ENCODE data around the gene GANAB. TPM values are rescaled to one million over a fixed set of nuclear protein-coding genes. Genes with fewer than 3 reads are reported as not detected.

The GANAB gene
- total and polyA plus RNA-seq, 2 of the 13 experiments (the other 11 are each of a cell fraction or from before 2014, with no cell fraction given) = 99.5 to 234 TPM

GRCh38 chr11:62648185-62648966 is 2.0 kb upstream of the GANAB start:
- CTCF ChIA-PET (ENCODE audit: low intra/inter-chr PET ratio, low total read pairs) = no interaction called here
- H3K27me3 ChIP-seq (ENCODE audit: control insufficient read depth in 1 of 2, insufficient read depth in 2 of 2, low read length in 2 of 2) = no peaks in the 10 kb centered on the region
- H3K4me3 ChIP-seq (replicated peaks in 1 of 3; ENCODE audit: insufficient read depth in 1 of 3, low read depth in 2 of 3, low read length in 3 of 3) = no peak overlapping the region
- TF ChIP-seq TIGD3 (CRISPR knock-in tag; IDR thresholded peaks at IDR 0.05; ENCODE audit: borderline replicate concordance) (no peak), AGO2 (optimal IDR thresholded peaks at IDR 0.05; ENCODE audit: low read depth, low read length) (peak; percentile 58)
- peaks cover 8% of the 10 kb centered on the region for H4K20me1 ChIP-seq (ENCODE audit: insufficient read depth, low read length)
- H2AFZ ChIP-seq (ENCODE audit: low read length) = no peak overlapping the region
- BruUV-seq (replicated peaks) = no TSS peak
- no peak overlapping the region for H3K27ac ChIP-seq (ENCODE audit: extremely low read length, insufficient read depth, low read length)
- ATAC-seq (no peak), DNase-seq (ENCODE audit: low spot score) (no peak), FAIRE-seq (no peak)
- H3K36me3 ChIP-seq (replicated peaks in 1 of 2; ENCODE audit: control insufficient read depth in 1 of 2, insufficient read depth in 2 of 2, low read length in 2 of 2) = peaks cover 4 to 24% of the 10 kb centered on the region in 2 experiments; a peak in 3 of 5 replicates
- H3K9ac ChIP-seq (ENCODE audit: insufficient read depth, low read depth, low read length) = no peak overlapping the region
- POLR2A ChIA-PET = interaction anchor here (0.9 to 5.0 kb wide), 7 partner anchors 17 to 224 kb away, joined by 3 to 53 read pairs (median 4); partner anchors contain the start of genes B3GAT3, C11orf98, CSKMT and EEF1G
- intact Hi-C loops (cut with micrococcal nuclease; ENCODE audit: unreplicated experiment) (no loop called here), in situ Hi-C loops (cut with HindIII; ENCODE audit: extremely low pct_ligation_motif_present, low pct_unique_long_range_greater_than_20kb) (no loop called here)
- H3K4me1 ChIP-seq (ENCODE audit: insufficient read depth, low read length) = peaks cover 45% of the 10 kb centered on the region
- H3K79me2 ChIP-seq (ENCODE audit: insufficient read depth, low read length) = peaks cover 46% of the 10 kb centered on the region
- 91% methylated on average over 4 of the region's 24 CpGs for WGBS (ENCODE audit: low lambda C conversion rate)
- H3K9me3 ChIP-seq (ENCODE audit: low read length) = no peaks in the 10 kb centered on the region
- no peak overlapping the region for H3K4me2 ChIP-seq (ENCODE audit: low read depth, low read length)

GRCh38 chr11:62647609-62648005 is 1.2 kb upstream of the GANAB start:
- POLR2A ChIA-PET = interaction anchor here (1.3 to 5.0 kb wide), 5 partner anchors 18 to 223 kb away, joined by 3 to 53 read pairs (median 19); partner anchors contain the start of genes B3GAT3, C11orf98, CSKMT and LBHD1

More at GRCh38 chr11:62647609-62648005, 1.2 kb upstream of the GANAB start:
- FAIRE-seq = no peak
- H3K79me2 ChIP-seq (ENCODE audit: insufficient read depth, low read length) = peaks cover 46% of the 10 kb centered on the region
- intact Hi-C loops (cut with micrococcal nuclease; ENCODE audit: unreplicated experiment) = no loop called here
- H3K9ac ChIP-seq (ENCODE audit: insufficient read depth, low read depth, low read length) = no peak overlapping the region
- H2AFZ ChIP-seq (ENCODE audit: low read length) = no peak overlapping the region
- CTCF ChIA-PET (ENCODE audit: low intra/inter-chr PET ratio, low total read pairs) = no interaction called here
- H3K4me3 ChIP-seq (replicated peaks in 1 of 3; ENCODE audit: insufficient read depth in 1 of 3, low read depth in 2 of 3, low read length in 3 of 3) = no peak overlapping the region
- no peak for DNase-seq (ENCODE audit: low spot score)
- in situ Hi-C loops (cut with HindIII; ENCODE audit: extremely low pct_ligation_motif_present, low pct_unique_long_range_greater_than_20kb) = no loop called here
- peak overlapping the region; percentile 68; the same call in 1 of the 2 replicates for H3K4me2 ChIP-seq (ENCODE audit: low read depth, low read length)
- no peak for ATAC-seq
- BruUV-seq (replicated peaks) = no TSS peak
- H3K36me3 ChIP-seq (replicated peaks in 1 of 2; ENCODE audit: control insufficient read depth in 1 of 2, insufficient read depth in 2 of 2, low read length in 2 of 2) = peaks cover 4 to 24% of the 10 kb centered on the region in 2 experiments; a peak in 3 of 5 replicates
- WGBS (ENCODE audit: low lambda C conversion rate) = 91% methylated on average over 3 of the region's 6 CpGs
- peaks cover 8% of the 10 kb centered on the region for H4K20me1 ChIP-seq (ENCODE audit: insufficient read depth, low read length)
- peaks cover 52% of the 10 kb centered on the region for H3K4me1 ChIP-seq (ENCODE audit: insufficient read depth, low read length)
- H3K27ac ChIP-seq (ENCODE audit: extremely low read length, insufficient read depth, low read length) = peak overlapping the region; percentile 98
- TF ChIP-seq ZNF710 (CRISPR knock-in tag; IDR thresholded peaks at IDR 0.05; ENCODE audit: borderline replicate concordance) = no peak
- no peak for TF ChIP-seq ZNF329 (CRISPR knock-in tag; IDR thresholded peaks at IDR 0.05; ENCODE audit: low read depth)
- 0 out of 2 replicates have a peak, but pooled peaks have one; percentile 17 for TF ChIP-seq POLR2AphosphoS5 (IDR thresholded peaks at IDR 0.05; ENCODE audit: low read depth, low read length)
- 0 out of 2 replicates have a peak, but pooled peaks have one; percentile 27 for TF ChIP-seq FOXO4 (CRISPR knock-in tag; conservative IDR thresholded peaks at IDR 0.05)
- TF ChIP-seq ZNF782 (CRISPR knock-in tag; IDR thresholded peaks at IDR 0.05; ENCODE audit: borderline replicate concordance) = no peak
- 0 out of 2 replicates have a peak, but pooled peaks have one; percentile 23 for TF ChIP-seq AKAP8 (CRISPR knock-in tag; IDR thresholded peaks at IDR 0.05)
- H3K27me3 ChIP-seq (ENCODE audit: control insufficient read depth in 1 of 2, insufficient read depth in 2 of 2, low read length in 2 of 2) = no peaks in the 10 kb centered on the region
- no peaks in the 10 kb centered on the region for H3K9me3 ChIP-seq (ENCODE audit: low read length)
